WTC11 (cell line): ENCODE data around the gene KIF3B.

Source experiments
- CREM ChIP-seq: sonication (generic); formaldehyde crosslinking; IDR thresholded peaks from 2 replicates; pipeline ENCODE4 v1.8.1; 2022; ENCODE audit warnings: mild to moderate bottlenecking, missing genetic modification reagents, moderate library complexity
- CTCF ChIP-seq: fragments of 200-600 bp; IDR thresholded peaks from 2 replicates; pipeline ENCODE4 v1.8.0; 2022; ENCODE audit warnings: antibody characterized with exemption
- E2F4 ChIP-seq: sonication (generic); formaldehyde crosslinking; IDR thresholded peaks from 2 replicates; pipeline ENCODE4 v1.8.1; 2022; ENCODE audit warnings: low read depth, mild to moderate bottlenecking, moderate library complexity, missing genetic modification reagents, borderline replicate concordance
- ERG ChIP-seq: fragments of 250-450 bp; sonication (Bioruptor Pico); IDR thresholded peaks from 2 replicates; pipeline ENCODE4 v1.8.0; 2021; ENCODE audit warnings: mild to moderate bottlenecking
- MXD4 ChIP-seq: fragments of 250-450 bp; sonication (Bioruptor Pico); IDR thresholded peaks from 2 replicates; pipeline ENCODE4 v1.8.0; 2021; ENCODE audit warnings: mild to moderate bottlenecking, moderate library complexity, borderline replicate concordance
- PREB ChIP-seq: sonication (generic); formaldehyde crosslinking; IDR thresholded peaks from 2 replicates; pipeline ENCODE4 v1.8.1; 2022; ENCODE audit warnings: mild to moderate bottlenecking, missing genetic modification reagents, moderate library complexity, borderline replicate concordance
- USF2 ChIP-seq: sonication (generic); formaldehyde crosslinking; IDR thresholded peaks from 2 replicates; pipeline ENCODE4 v1.8.1; 2023; ENCODE audit warnings: mild to moderate bottlenecking, missing genetic modification reagents, moderate library complexity
- ZNF138 ChIP-seq: sonication (generic); formaldehyde crosslinking; conservative IDR thresholded peaks from 2 replicates; pipeline ENCODE4 v1.8.1; 2022; ENCODE audit warnings: mild to moderate bottlenecking, moderate library complexity, missing genetic modification reagents

GRCh38 chr20:32326504-32326845, 49.0 kb downstream of the KIF3B start:
- TF ChIP-seq ERG (CRISPR knock-in tag) (no peak), PREB (CRISPR knock-in tag) (no peak), USF2 (CRISPR knock-in tag) (no peak), CTCF (no peak), CREM (CRISPR knock-in tag) (no peak), E2F4 (CRISPR knock-in tag) (no peak), ZNF138 (CRISPR knock-in tag) (no peak), MXD4 (CRISPR knock-in tag) (no peak)
